HepG2 (cell line): ENCODE measurements around the gene CERS5. TPM values are rescaled to one million over a fixed set of nuclear protein-coding genes. Genes with fewer than 3 reads are reported as not detected.

Experiments
- ARID4A ChIP-seq: sonication (generic); formaldehyde crosslinking; IDR thresholded peaks from 2 replicates; pipeline ENCODE4 v1.5.0; 2020; ENCODE audit warnings: mild to moderate bottlenecking, missing genetic modification reagents, borderline replicate concordance
- CHD2 ChIP-seq: IDR thresholded peaks from 2 replicates; pipeline ENCODE4 v1.6.1; 2011; ENCODE audit warnings: low read depth, low read length, improper control_type of control experiment
- KMT2B ChIP-seq: IDR thresholded peaks from 2 replicates; pipeline ENCODE4 v1.6.1; 2016; ENCODE audit warnings: missing genetic modification reagents, missing compliant biosample characterization
- NR3C1 ChIP-seq: sonication (generic); formaldehyde crosslinking; IDR thresholded peaks from 2 replicates; pipeline ENCODE4 v1.4.0; 2020; ENCODE audit warnings: missing genetic modification reagents
- POLR2A ChIP-seq, 2 experiments: IDR thresholded peaks; 2 replicates each; pipeline ENCODE4 v1.6.1; 2011; ENCODE audit warnings: low read depth in 2 of 2, low read length in 2 of 2, mild to moderate bottlenecking in 1 of 2, moderate library complexity in 1 of 2; ENCODE audit not compliant: insufficient read depth in 1 of 2
- SMYD3 ChIP-seq: sonication (generic); formaldehyde crosslinking; IDR thresholded peaks from 2 replicates; pipeline ENCODE4 v1.8.1; 2023; ENCODE audit warnings: mild to moderate bottlenecking, missing genetic modification reagents
- TEAD2 ChIP-seq: sonication (generic); formaldehyde crosslinking; IDR thresholded peaks from 2 replicates; pipeline ENCODE4 v1.9.0; 2021; ENCODE audit warnings: missing genetic modification reagents
- TP53 ChIP-seq: sonication (generic); formaldehyde crosslinking; conservative IDR thresholded peaks from 2 replicates; pipeline ENCODE4 v1.4.0; 2020; ENCODE audit warnings: missing genetic modification reagents
- YEATS4 ChIP-seq: sonication (generic); formaldehyde crosslinking; IDR thresholded peaks from 2 replicates; pipeline ENCODE4 v1.4.0; 2020; ENCODE audit warnings: missing genetic modification reagents, borderline replicate concordance
- ZBTB10 ChIP-seq: sonication (generic); formaldehyde crosslinking; IDR thresholded peaks from 2 replicates; pipeline ENCODE4 v1.4.0; 2020; ENCODE audit warnings: missing genetic modification reagents, borderline replicate concordance
- ZFX ChIP-seq: sonication (generic); formaldehyde crosslinking; IDR thresholded peaks from 2 replicates; pipeline ENCODE4 v1.4.0; 2020; ENCODE audit warnings: mild to moderate bottlenecking, low read depth, missing genetic modification reagents, moderate library complexity
- ZNF264 ChIP-seq: sonication (generic); formaldehyde crosslinking; IDR thresholded peaks from 2 replicates; pipeline ENCODE4 v1.4.0; 2020; ENCODE audit warnings: missing genetic modification reagents
- ZNF383 ChIP-seq: sonication (generic); formaldehyde crosslinking; IDR thresholded peaks from 2 replicates; pipeline ENCODE4 v1.4.0; 2020; ENCODE audit warnings: missing genetic modification reagents, mild to moderate bottlenecking, borderline replicate concordance
- polyA plus RNA-seq, 8 experiments: library from polyadenylated mRNA; depleted of rRNA in 3 of 8; stranded (reverse) in 7 of 8; unstranded in 1 of 8; fragments of >200 nt; fragmentation: Illumina TruSeq in 4 of 8; extraction: Trizol in 4 of 8; gene quantifications; 2 replicates each; pipeline versions ENCODE4 v1.2.1 to v1.2.3, GENCODE V29; 2011 to 2016; ENCODE audit warnings: low read depth in 4 of 8, missing spikeins in 1 of 8, mixed read lengths in 1 of 8; ENCODE audit not compliant: insufficient read depth in 1 of 8
- total RNA-seq, 5 experiments: library from RNA; depleted of rRNA; stranded (reverse); fragments of >200 nt; fragmentation: Illumina TruSeq; extraction: Trizol; gene quantifications; 2 replicates each; pipeline ENCODE4 v1.2.3, GENCODE V29; 2016; ENCODE audit warnings: low read depth in 1 of 5
- TF ChIP-seq, protein P1 (sequence below): sonication (generic); formaldehyde crosslinking; conservative IDR thresholded peaks from 2 replicates; pipeline ENCODE4 v1.4.0; 2020; ENCODE audit warnings: mild to moderate bottlenecking, missing genetic modification reagents, moderate library complexity
- TF ChIP-seq, protein P2 (sequence below): sonication (generic); formaldehyde crosslinking; IDR thresholded peaks from 2 replicates; pipeline ENCODE4 v1.9.0; 2021; ENCODE audit warnings: missing genetic modification reagents, mild to moderate bottlenecking, borderline replicate concordance

Gene CERS5
- total and polyA plus RNA-seq, 2 of the 13 experiments (the other 11 are each of a cell fraction or from before 2014, with no cell fraction given) = 22.3 to 48.8 TPM

GRCh38 chr12:50104417-50105366 lies 62.5 kb downstream of the CERS5 start (continued):
- peak; percentile 96 for TF ChIP-seq ZBTB10 (CRISPR knock-in tag)
- TF ChIP-seq YEATS4 = peak; percentile 53; the same call in 1 of the 2 replicates
- no peak for TF ChIP-seq TP53 (CRISPR knock-in tag)
- TF ChIP-seq, protein P1, sequence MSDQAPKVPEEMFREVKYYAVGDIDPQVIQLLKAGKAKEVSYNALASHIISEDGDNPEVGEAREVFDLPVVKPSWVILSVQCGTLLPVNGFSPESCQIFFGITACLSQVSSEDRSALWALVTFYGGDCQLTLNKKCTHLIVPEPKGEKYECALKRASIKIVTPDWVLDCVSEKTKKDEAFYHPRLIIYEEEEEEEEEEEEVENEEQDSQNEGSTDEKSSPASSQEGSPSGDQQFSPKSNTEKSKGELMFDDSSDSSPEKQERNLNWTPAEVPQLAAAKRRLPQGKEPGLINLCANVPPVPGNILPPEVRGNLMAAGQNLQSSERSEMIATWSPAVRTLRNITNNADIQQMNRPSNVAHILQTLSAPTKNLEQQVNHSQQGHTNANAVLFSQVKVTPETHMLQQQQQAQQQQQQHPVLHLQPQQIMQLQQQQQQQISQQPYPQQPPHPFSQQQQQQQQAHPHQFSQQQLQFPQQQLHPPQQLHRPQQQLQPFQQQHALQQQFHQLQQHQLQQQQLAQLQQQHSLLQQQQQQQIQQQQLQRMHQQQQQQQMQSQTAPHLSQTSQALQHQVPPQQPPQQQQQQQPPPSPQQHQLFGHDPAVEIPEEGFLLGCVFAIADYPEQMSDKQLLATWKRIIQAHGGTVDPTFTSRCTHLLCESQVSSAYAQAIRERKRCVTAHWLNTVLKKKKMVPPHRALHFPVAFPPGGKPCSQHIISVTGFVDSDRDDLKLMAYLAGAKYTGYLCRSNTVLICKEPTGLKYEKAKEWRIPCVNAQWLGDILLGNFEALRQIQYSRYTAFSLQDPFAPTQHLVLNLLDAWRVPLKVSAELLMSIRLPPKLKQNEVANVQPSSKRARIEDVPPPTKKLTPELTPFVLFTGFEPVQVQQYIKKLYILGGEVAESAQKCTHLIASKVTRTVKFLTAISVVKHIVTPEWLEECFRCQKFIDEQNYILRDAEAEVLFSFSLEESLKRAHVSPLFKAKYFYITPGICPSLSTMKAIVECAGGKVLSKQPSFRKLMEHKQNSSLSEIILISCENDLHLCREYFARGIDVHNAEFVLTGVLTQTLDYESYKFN (CRISPR knock-in tag) = peak; percentile 73
- TF ChIP-seq ZFX (CRISPR knock-in tag) = no peak
- TF ChIP-seq ZNF383 (CRISPR knock-in tag) = no peak
- peak; percentile 38; the same call in 1 of the 2 replicates for TF ChIP-seq ARID4A (CRISPR knock-in tag)
- TF ChIP-seq, protein P2, sequence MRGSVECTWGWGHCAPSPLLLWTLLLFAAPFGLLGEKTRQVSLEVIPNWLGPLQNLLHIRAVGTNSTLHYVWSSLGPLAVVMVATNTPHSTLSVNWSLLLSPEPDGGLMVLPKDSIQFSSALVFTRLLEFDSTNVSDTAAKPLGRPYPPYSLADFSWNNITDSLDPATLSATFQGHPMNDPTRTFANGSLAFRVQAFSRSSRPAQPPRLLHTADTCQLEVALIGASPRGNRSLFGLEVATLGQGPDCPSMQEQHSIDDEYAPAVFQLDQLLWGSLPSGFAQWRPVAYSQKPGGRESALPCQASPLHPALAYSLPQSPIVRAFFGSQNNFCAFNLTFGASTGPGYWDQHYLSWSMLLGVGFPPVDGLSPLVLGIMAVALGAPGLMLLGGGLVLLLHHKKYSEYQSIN (CRISPR knock-in tag) = no peak
- TF ChIP-seq SMYD3 (CRISPR knock-in tag) = no peak
- peak in 1 of 2 experiments; percentile 51; a peak in 1 of 4 replicates for TF ChIP-seq POLR2A (IDR thresholded peaks at IDR 0.05; ENCODE audit: insufficient read depth in 1 of 2, low read depth in 2 of 2, low read length in 2 of 2)
- TF ChIP-seq KMT2B (CRISPR knock-in tag) = no peak
- TF ChIP-seq ZNF264 = peak; percentile 87; the same call in 1 of the 2 replicates
- no peak for TF ChIP-seq CHD2
- no peak for TF ChIP-seq TEAD2 (CRISPR knock-in tag)
- TF ChIP-seq NR3C1 (CRISPR knock-in tag) = no peak
